Measurements from ENCODE around the gene FAM3A. TPM values are rescaled to one million over a fixed set of nuclear protein-coding genes. Genes with fewer than 3 reads are reported as not detected.

The FAM3A gene
- total RNA-seq, 1 experiment from 2014 or later, result 35.8 TPM

GRCh38 chrX:154515090-154515965, 704 bp downstream of the FAM3A start:
- intact Hi-C loops (cut with micrococcal nuclease; ENCODE audit: unreplicated experiment), result no loop called here
- no peaks in the 10 kb centered on the region for H3K36me3 ChIP-seq (ENCODE audit: insufficient read depth, low read length, poor library complexity, severe bottlenecking)
- no peaks in the 10 kb centered on the region for H3K4me1 ChIP-seq (ENCODE audit: insufficient read depth, low read length, poor library complexity, severe bottlenecking)
- DNase-seq (ENCODE audit: low spot score), result no peak
- no peaks in the 10 kb centered on the region for H3K27me3 ChIP-seq (replicated peaks; ENCODE audit: insufficient read depth, low read depth, low read length, poor library complexity)
- no peaks in the 10 kb centered on the region for H3K9me3 ChIP-seq (ENCODE audit: low read depth, low read length, poor library complexity, severe bottlenecking)
- H3K27ac ChIP-seq (ENCODE audit: low read depth, low read length, poor library complexity, severe bottlenecking), result peak overlapping the region; percentile 84
- ChIA-PET CTCF (interaction anchor here (1.3 kb wide), 1 partner anchor 12 kb away, joined by 3 read pairs; no protein-coding TSS in a partner anchor), POLR2A (ENCODE audit: low non-redundant PET) (no interaction called here)
- peak overlapping the region; percentile 71 for H3K4me3 ChIP-seq (ENCODE audit: low read depth, low read length, poor library complexity, severe bottlenecking)
- no TSS peak for BruUV-seq (replicated peaks)
- no peak for TF ChIP-seq EZH2 (IDR thresholded peaks at IDR 0.05; ENCODE audit: borderline replicate concordance, low read depth, low read length, poor library complexity, severe bottlenecking)
- TF ChIP-seq CTCF (conservative IDR thresholded peaks at IDR 0.05; ENCODE audit: low read depth, low read length), result no peak

DNA sequence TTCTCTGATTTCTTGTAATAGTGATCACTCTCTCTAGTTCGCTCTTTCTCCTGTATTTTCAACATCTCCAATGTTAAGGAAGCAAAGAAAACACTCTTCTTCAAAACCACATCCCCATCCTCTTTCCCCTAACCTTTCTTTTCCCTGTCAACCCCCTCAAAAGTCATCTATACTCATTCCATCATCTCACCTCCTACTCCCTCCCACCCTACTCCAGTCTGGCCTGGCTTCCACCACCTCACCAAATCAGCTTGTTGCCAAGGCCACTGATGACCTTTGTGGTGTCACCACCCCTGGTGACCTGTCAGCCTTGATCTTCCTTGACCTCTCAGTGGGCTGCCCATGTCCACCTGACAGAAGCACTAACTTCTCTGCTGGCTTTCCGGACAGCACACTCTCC, 2.3 kb downstream of the FAM3A start:
- DNase-seq (ENCODE audit: low spot score), result no peak
- H3K27ac ChIP-seq (ENCODE audit: low read depth, low read length, poor library complexity, severe bottlenecking), result no peak overlapping the region
- no peaks in the 10 kb centered on the region for H3K27me3 ChIP-seq (replicated peaks; ENCODE audit: insufficient read depth, low read depth, low read length, poor library complexity)
- CTCF ChIA-PET, result no interaction called here
- no peaks in the 10 kb centered on the region for H3K4me1 ChIP-seq (ENCODE audit: insufficient read depth, low read length, poor library complexity, severe bottlenecking)
- no TSS peak for BruUV-seq (replicated peaks)
- POLR2A ChIA-PET (ENCODE audit: low non-redundant PET), result no interaction called here
- no peaks in the 10 kb centered on the region for H3K36me3 ChIP-seq (ENCODE audit: insufficient read depth, low read length, poor library complexity, severe bottlenecking)
- no peak overlapping the region for H3K4me3 ChIP-seq (ENCODE audit: low read depth, low read length, poor library complexity, severe bottlenecking)
- intact Hi-C loops (cut with micrococcal nuclease; ENCODE audit: unreplicated experiment), result no loop called here
- TF ChIP-seq EZH2 (IDR thresholded peaks at IDR 0.05; ENCODE audit: borderline replicate concordance, low read depth, low read length, poor library complexity, severe bottlenecking) (no peak), CTCF (conservative IDR thresholded peaks at IDR 0.05; ENCODE audit: low read depth, low read length) (no peak)
- no peaks in the 10 kb centered on the region for H3K9me3 ChIP-seq (ENCODE audit: low read depth, low read length, poor library complexity, severe bottlenecking)

DNA sequence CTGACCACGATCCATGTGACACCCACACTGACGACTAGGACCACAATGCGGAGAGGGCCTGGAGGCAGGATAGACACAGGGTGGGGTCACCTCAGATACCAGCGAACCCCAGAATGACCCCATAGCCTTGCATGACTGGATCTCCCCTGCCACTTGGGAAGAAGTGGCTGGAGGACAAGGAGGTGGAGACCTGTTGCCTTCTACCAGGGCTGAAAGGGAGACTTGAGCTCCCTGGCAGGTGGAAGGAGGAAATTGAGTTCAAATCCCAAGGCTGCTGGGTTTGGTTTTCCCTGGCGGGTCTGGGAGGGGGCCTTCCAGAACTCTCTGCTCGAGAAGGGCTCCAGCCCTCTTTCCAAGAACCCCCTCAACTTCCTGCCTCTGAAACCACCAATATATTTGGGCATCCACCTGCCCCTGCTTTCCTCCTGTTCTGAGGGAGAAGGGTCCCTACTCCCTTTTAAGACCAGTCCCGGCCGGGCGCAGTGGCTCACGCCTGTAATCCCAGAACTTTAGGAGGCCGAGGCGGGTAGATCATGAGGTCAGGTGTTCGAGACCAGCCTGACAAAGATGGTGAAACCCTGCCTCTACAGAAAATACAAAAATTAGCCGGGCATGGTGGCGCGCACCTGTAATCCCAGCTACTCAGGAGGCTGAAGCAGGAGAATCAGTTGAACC, 3.0 kb downstream of the FAM3A start:
- no peaks in the 10 kb centered on the region for H3K36me3 ChIP-seq (ENCODE audit: insufficient read depth, low read length, poor library complexity, severe bottlenecking)
- H3K9me3 ChIP-seq (ENCODE audit: low read depth, low read length, poor library complexity, severe bottlenecking), result no peaks in the 10 kb centered on the region
- ChIA-PET CTCF (no interaction called here), POLR2A (ENCODE audit: low non-redundant PET) (no interaction called here)
- H3K27me3 ChIP-seq (replicated peaks; ENCODE audit: insufficient read depth, low read depth, low read length, poor library complexity), result no peaks in the 10 kb centered on the region
- DNase-seq (ENCODE audit: low spot score), result no peak
- intact Hi-C loops (cut with micrococcal nuclease; ENCODE audit: unreplicated experiment), result no loop called here
- no peak overlapping the region for H3K27ac ChIP-seq (ENCODE audit: low read depth, low read length, poor library complexity, severe bottlenecking)
- TF ChIP-seq CTCF (conservative IDR thresholded peaks at IDR 0.05; ENCODE audit: low read depth, low read length) (no peak), EZH2 (IDR thresholded peaks at IDR 0.05; ENCODE audit: borderline replicate concordance, low read depth, low read length, poor library complexity, severe bottlenecking) (no peak)
- BruUV-seq (replicated peaks), result no TSS peak
- no peaks in the 10 kb centered on the region for H3K4me1 ChIP-seq (ENCODE audit: insufficient read depth, low read length, poor library complexity, severe bottlenecking)
- no peak overlapping the region for H3K4me3 ChIP-seq (ENCODE audit: low read depth, low read length, poor library complexity, severe bottlenecking)

All from A673 (cell line).